ENCODE measurements around the gene FGF5. TPM values are rescaled to one million over a fixed set of nuclear protein-coding genes. Genes with fewer than 3 reads are reported as not detected.

The FGF5 gene
- total RNA-seq, 6 experiments from 2014 or later, result 248 to 569 (median 522) TPM

GRCh38 chr4:80294206-80294605, 27.7 kb downstream of the FGF5 start:
- Mint-ChIP-seq H3K4me1 (ENCODE audit: low read depth) (peaks cover 82% of the 10 kb centered on the region), H3K9me3 (peaks cover 8% of the 10 kb centered on the region; the same call in 1 of the 2 replicates), H3K4me3 (no peak overlapping the region), H3K27ac (peak overlapping the region; percentile 84), H3K27me3 (ENCODE audit: insufficient read depth) (peaks cover 19% of the 10 kb centered on the region; the same call in 1 of the 2 replicates), H3K36me3 (ENCODE audit: low read depth) (peaks cover 46% of the 10 kb centered on the region)
- TF ChIP-seq, protein P1, sequence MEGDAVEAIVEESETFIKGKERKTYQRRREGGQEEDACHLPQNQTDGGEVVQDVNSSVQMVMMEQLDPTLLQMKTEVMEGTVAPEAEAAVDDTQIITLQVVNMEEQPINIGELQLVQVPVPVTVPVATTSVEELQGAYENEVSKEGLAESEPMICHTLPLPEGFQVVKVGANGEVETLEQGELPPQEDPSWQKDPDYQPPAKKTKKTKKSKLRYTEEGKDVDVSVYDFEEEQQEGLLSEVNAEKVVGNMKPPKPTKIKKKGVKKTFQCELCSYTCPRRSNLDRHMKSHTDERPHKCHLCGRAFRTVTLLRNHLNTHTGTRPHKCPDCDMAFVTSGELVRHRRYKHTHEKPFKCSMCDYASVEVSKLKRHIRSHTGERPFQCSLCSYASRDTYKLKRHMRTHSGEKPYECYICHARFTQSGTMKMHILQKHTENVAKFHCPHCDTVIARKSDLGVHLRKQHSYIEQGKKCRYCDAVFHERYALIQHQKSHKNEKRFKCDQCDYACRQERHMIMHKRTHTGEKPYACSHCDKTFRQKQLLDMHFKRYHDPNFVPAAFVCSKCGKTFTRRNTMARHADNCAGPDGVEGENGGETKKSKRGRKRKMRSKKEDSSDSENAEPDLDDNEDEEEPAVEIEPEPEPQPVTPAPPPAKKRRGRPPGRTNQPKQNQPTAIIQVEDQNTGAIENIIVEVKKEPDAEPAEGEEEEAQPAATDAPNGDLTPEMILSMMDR (IDR thresholded peaks at IDR 0.05), result no peak
- DNase-seq, result no peak

- no peak for DNase-seq
- Mint-ChIP-seq H3K27ac (peak overlapping the region; percentile 84), H3K4me3 (peak overlapping the region; percentile 33; the same call in 1 of the 2 replicates), H3K27me3 (ENCODE audit: insufficient read depth) (peaks cover 19% of the 10 kb centered on the region; the same call in 1 of the 2 replicates), H3K36me3 (ENCODE audit: low read depth) (peaks cover 49% of the 10 kb centered on the region), H3K9me3 (peaks cover 8% of the 10 kb centered on the region; the same call in 1 of the 2 replicates), H3K4me1 (ENCODE audit: low read depth) (peaks cover 77% of the 10 kb centered on the region)
- TF ChIP-seq, protein P1 (IDR thresholded peaks at IDR 0.05), result no peak
Observed at GRCh38 chr4:80295336-80295735, 28.9 kb downstream of the FGF5 start.

DNA sequence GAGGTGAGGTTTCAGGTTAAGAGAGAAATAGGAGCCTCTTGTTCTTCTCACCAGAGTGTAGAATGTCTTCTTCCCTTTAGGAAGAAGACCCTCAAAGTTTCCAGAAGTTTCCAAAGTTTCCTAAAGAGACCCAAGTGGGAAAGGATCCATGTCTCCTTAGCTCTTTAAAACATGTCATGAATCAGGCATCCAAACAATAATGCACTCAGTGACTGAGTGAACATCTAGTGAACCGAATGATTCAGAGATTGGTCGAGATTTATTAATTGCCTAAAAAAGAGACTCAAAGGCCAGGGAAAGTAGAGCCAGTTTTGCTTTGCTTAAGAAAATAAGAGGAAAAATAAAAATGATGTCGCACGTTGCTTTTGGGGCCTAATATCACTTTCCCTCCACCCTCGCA, 29.4 kb downstream of the FGF5 start:
- DNase-seq, result peak; percentile 41
- peaks cover 73% of the 10 kb centered on the region for H3K4me1 Mint-ChIP-seq (ENCODE audit: low read depth)
- H3K4me3 Mint-ChIP-seq, result peak overlapping the region; percentile 20
- H3K27ac Mint-ChIP-seq, result peak overlapping the region; percentile 84
- H3K36me3 Mint-ChIP-seq (ENCODE audit: low read depth), result peaks cover 49% of the 10 kb centered on the region
- TF ChIP-seq, protein P1 (IDR thresholded peaks at IDR 0.05), result no peak
- H3K27me3 Mint-ChIP-seq (ENCODE audit: insufficient read depth), result peaks cover 19% of the 10 kb centered on the region; the same call in 1 of the 2 replicates
- H3K9me3 Mint-ChIP-seq, result peaks cover 3% of the 10 kb centered on the region; the same call in 1 of the 2 replicates

GRCh38 chr4:80301884-80302283, 35.4 kb downstream of the FGF5 start:
- H3K4me1 Mint-ChIP-seq (ENCODE audit: low read depth), result peaks cover 60% of the 10 kb centered on the region
- H3K27me3 Mint-ChIP-seq (ENCODE audit: insufficient read depth), result peaks cover 11% of the 10 kb centered on the region; the same call in 1 of the 2 replicates
- TF ChIP-seq, protein P1 (IDR thresholded peaks at IDR 0.05), result no peak
- peaks cover 15% of the 10 kb centered on the region for H3K9me3 Mint-ChIP-seq
- H3K4me3 Mint-ChIP-seq, result no peak overlapping the region
- peaks cover 65% of the 10 kb centered on the region for H3K36me3 Mint-ChIP-seq (ENCODE audit: low read depth)
- no peak overlapping the region for H3K27ac Mint-ChIP-seq
- no peak for DNase-seq

- no peak for DNase-seq
- TF ChIP-seq, protein P1 (IDR thresholded peaks at IDR 0.05), result no peak
- H3K4me1 Mint-ChIP-seq (ENCODE audit: low read depth), result peaks cover 60% of the 10 kb centered on the region
- H3K27me3 Mint-ChIP-seq (ENCODE audit: insufficient read depth), result peaks cover 5% of the 10 kb centered on the region; the same call in 1 of the 2 replicates
- peaks cover 15% of the 10 kb centered on the region for H3K9me3 Mint-ChIP-seq
- H3K4me3 Mint-ChIP-seq, result no peak overlapping the region
- H3K36me3 Mint-ChIP-seq (ENCODE audit: low read depth), result peaks cover 62% of the 10 kb centered on the region
- no peak overlapping the region for H3K27ac Mint-ChIP-seq
Observed at GRCh38 chr4:80302616-80303223, 36.3 kb downstream of the FGF5 start.
